RKO (cell line): ENCODE data around the gene PARD6G.
A peak's percentile ranks its signal among the peaks of the same experiment; 100 is the strongest.
"Not testable (repeated sequence)": the region's sequence is repeated elsewhere in the genome, so short reads cannot be mapped to it uniquely, and the experiment has no call there.

Experiments
- DNase-seq: peaks from one replicate; pipeline ENCODE4 v3.0.0-alpha.2; 2016; ENCODE audit warnings: low spot score

The PARD6G gene

DNA sequence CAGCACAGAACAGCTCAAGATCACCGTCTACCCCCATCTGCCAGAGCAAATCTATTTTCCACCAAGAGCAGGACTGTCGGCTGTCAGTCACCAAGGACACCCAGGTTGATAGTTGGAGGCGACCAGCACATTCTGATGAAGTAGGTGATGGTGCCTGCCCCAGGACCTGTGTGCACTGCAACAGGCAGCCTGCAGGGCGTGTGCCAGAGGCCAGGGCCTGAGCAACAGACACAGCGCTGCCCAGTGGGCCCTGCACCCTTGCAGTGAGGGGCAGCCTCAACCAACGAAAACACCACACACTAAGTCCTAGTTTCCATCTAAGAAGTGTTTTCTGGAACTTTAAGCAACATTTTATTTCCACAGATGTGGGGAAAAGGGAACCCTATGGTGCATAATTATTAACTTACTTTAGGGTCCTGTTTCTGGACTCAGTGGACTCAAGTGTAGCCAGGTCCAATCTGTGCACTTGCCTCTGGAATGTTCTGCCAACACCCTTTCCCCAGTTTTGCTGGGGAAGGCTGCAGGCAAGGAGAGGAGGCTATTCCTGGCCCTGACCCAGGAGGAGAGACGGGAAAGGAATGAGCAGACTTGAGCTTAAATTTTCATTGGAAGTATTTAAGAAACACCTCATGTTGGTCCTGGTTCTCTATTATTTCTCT is 76.8 kb downstream of the PARD6G start:
- no peak for DNase-seq

DNA sequence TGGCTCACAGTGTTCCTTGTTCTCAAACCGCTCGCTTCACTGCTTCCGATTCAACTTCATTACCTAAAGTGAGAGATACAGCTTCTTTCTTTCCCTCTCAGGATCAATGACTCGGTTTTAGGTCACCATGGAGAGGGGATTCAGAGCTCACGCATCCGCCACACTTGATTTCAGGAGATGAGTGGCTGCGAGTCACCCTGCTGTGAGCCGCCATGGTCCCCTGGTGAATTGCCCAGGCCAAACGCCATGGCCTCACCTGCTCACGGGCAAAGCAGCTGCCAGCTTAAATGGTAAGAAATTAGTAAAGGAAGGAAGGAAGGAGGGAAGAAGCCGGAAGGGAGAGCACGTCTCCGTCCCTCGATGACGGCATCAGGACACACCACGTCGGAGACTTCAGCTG is 77.7 kb downstream of the PARD6G start:
- DNase-seq: peak; percentile 71

DNA sequence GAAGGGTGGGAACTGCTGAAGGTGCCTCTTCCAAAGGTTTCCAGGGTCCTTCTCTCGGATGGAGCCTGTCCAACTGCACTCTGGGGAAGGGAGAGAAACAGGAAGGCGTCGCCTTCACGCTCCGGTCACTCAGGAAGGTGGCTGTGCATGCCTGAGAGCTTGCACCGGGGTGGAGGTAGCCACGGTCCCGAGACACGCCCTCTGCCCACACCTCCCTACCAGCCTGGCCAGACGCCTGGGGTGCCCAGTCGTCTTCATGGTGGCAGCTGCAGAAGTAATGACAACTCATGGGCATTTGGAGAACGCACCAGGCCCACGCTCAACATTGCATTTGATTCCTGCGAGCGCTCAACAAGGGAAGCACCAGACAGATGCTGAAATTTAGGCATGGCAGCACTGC is 78.3 kb downstream of the PARD6G start:
- DNase-seq: no peak

DNA sequence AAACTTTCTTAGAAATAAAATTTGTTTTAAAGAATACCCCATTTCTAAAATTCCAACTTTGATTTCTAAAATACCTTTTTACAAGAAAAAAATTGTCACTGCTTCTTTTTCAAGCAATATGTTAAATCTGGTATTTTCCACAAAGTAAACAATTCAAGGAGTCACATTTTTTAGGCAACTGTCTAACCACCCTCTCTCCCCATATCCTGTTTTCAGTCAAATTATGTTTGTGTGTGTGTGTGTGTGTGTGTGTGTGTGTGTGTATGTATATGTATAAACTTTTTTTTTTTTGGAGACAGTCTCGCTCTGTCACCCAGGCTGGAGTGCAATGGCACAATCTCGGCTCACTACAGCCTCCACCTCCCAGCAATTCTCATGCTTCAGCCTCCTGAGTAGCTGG is 79.0 kb downstream of the PARD6G start:
- DNase-seq: no peak

DNA sequence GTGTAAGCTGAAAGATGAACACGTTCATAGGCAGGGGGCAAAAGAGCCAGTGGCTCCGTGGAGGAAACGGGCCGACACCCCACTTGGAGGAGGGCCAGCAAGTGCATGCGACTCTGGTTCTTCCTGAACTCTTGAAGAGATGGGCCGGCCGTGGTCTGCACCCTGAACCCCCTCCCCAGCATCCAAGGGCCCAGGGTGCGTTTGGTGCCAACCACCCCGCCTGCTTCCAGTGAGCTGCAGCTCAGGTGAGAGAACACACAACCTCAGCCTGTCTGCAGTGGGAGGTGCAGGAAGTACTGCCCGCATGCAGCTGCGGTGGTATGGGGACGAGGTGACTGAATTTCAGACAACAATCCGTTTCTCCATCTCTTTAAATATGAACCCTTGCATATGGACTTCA is 79.4 kb downstream of the PARD6G start:
- no peak for DNase-seq

DNA sequence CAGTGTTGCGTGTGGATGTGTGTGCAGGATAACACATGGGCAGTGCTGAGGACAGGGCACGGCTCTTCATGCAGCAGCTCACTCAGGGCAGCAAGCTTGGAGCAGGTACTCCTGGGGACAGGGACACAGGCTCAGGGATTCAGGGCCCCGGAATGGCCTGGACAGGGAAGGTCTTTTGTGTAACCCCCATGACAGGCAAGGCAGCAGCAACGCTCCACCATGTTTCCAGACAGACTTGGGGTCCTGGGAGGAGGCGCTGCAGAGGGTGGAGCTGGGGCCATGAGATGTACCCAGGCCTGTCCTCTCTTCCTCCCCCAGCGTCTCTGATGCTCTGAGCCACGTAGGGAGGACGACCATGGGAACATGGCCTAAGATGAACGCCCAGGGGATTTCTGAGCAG is 80.0 kb downstream of the PARD6G start:
- no peak for DNase-seq

DNA sequence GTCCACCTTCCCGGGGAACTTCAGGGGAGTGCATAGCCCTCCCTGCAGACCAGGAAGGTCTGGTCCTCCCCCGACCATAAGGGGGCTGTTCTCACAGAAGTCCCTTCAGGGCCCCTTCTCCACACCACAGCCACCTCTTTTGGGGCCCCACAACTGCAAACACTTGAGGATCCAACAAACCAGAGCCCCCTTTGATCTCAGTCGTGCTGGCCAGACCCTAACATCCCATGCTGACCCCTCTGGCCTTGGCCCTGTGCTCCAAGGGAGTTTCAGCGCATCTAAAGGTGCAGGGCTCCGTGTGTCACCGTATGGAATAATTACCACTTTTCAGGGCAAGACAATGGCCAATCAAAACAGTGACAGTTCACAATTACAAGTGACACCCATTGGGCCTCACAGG is 80.6 kb downstream of the PARD6G start:
- no peak for DNase-seq

DNA sequence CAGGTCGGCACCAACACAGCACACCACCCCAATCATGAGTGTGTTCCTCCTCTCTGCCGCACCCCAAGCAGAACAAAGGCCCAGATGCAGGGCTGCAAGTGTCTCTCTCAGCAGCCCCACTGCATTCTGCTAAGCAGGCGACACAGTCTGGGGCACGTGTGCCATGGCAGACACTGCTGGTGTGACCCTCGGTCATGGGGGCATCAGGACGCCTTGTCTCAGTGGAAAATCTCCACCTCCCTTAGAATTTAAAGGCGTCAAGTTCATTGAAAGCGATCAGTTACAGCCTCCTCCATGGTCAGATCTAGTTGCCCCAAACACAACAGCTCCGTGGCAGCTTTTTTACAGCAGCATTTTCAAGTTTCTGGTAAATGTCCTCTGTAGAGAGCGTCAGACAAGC is 81.1 kb downstream of the PARD6G start:
- no peak for DNase-seq

DNA sequence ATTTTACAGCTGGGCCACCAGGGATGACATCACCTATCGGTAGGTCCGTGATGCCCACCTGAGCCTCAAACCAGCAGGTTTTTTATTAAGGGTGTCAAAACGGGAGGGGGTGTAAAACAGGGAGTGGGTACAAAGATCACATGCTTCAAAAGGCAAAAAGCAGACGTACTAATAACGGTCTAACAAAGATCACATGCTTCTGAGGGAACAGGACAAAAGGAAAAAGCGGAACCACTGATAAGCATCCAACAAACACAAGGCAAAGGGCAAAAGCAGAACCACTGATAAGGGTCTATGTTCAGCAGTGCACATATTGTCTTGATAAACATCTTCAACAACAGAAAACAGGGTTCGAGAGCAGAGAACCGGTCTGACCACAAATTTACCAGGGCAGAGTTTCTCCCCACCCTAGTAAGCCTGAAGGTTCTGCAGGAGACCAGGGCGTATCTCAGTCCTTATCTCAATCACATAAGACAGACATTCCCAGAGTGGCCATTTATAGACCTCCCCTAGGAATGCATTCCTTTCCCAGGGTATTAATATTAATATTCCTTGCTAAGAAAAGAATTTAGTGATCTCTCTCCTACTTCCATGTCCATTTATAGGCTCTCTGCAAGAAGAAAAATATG is 82.5 kb downstream of the PARD6G start:
- not testable (repeated sequence) for DNase-seq

DNA sequence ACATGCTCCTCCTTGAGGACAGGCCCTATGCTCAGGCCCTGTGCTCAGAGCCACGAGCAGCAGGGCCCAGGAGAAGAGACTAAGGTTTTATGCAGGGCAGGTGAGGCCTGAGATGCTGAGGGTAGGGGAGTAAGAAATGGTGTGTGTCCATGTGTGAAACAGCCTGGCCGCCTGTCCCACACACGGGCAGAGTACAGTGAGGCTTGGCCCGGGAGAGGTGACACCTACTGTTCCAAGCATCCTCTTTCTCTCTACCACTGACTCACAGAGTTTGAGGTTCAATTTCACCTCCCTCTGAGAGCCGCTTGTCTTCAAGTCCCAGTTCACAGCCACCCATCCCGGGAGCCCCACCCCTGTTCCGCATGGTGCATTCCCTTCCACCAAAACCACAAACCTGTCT is 84.1 kb downstream of the PARD6G start:
- no peak for DNase-seq

DNA sequence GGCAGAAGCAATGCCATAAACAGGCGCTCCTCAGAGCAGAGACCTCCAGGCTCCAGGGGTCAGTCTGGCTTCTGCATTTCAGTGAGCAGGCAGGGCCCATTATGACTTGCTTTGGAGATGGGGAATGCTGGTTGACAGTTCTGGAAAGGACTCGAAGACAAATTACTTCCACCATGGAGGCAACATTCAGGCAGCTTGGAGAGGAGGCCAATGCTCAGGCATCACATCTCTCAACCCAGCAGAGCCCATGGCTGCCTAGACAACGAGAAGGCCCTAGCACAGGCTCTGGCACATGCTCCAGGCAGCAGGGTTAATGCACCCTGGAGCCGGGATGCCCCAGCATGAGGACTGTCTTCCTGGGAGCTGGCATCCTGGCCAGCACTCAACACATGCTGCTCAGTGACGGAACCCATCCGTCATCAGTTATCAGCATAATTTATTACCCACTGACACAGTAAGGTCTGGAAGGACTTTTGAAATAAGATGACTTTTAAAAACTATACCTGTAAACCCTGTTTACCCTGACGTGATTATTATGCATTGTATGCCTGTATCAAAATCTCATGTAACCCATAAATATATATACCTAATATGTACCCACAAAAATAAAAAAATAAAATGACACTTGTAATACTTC is 85.4 kb downstream of the PARD6G start:
- no peak for DNase-seq

DNA sequence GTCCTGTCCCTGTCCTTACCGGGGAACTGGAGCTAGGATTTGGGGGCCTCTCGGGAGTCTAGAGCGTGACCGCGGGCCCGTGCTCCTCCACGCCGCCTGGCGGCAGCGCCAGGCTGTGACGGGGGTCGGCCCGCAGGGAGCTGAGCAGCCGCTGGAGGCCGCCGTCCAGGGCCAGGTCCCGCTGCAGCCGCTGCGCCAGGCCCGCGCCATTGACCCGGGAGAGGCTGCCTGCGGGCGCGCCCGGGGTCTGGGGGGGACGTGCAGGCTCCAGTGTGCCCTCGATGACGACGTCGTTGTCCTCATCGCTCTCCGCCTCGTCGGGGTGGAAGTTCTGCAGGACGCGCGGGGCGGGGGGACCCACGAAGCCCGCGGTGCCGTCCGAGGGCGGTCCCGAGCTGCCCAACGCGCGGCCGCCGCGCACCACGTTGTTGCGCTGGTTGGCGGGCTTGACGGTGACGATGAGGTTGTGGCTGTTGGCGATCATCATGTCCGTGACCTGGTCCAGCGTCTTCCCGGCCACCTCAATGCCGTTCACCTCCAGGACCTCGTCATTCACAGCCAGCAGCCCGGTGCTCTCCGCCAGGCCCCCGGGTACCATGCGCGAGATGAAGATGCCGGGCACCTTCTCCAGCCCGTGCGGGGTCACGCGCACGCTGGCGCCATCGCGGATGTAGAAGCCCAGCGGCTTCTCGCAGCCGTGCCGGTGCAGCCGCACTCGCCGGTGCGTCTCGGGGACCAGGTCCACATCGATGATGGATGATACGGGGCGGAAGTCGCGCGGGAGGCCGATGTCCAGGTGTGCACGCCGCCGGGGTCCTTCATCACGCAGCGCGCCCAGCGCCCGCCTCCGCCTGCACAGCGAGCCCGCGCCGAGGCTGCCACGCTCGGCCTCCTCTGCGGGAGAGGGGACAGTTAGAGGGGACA is 87.3 kb downstream of the PARD6G start:
- no peak for DNase-seq

DNA sequence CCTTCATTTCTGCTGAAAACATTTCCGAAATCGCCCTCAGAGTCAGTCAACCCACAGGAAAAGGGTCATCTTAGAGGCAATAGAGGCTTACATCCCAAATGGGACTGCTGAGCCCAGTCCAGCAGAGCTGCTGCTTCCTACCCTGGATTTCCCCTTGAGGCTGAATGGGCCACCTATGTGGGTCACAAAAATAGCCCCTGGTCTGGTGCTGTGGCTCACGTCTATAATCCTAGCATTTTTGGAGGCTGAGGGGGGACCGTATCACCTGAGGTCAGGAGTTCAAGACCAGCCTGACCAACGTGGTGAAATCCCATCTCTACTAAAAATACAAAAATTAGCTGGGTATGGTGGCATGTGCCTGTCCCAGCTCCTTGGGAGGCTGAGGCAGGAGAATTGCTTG is 88.9 kb downstream of the PARD6G start:
- DNase-seq: no peak

DNA sequence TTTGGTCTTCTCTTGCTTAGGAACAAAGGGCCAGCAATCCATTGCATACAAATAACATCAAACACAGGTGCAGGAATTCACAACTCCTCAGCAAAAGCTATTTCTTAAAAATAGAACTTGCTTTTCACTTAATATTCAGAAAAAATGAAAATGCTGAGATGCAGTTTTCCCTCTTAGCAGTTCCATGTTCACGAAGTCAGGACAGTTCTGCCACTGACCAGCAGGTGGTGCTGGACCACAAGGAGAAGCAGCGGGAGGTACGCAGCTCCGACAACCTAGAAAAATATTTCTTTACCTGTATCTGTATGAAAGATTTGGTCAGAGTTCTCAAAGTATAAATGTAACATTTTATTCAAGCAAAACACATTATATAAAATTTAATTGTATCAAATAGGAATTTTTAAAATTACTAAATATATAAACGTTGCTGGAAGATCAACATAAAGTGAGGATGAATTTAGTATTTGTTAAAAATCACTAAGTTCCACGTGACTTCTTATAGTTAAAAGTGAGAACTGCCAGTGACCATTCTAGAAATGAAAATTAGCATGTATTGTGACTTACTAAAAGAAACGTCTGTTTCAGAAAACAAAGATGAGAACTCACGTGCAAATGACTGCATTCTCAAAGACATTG is 89.5 kb downstream of the PARD6G start:
- DNase-seq: peak; percentile 62

DNA sequence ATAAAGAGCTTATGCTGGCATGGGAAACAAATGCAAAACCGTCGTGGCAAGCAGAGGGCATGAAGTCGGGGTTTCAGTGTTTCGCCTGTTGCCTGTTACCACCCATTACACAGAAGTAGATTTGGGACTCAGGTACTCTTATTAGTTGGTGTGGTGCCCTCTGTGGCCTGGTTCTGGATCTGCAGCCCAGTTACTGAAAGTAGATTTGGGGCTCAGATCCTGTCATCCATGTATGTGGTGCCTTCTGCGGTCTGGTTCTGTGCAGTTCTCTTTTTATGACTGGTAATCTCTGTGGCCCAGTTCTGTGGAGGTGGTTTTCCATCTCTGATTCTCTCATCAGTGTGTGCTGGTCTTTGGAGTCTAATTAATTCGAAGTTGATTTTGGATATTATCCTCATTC is 93.0 kb downstream of the PARD6G start:
- DNase-seq: peak; percentile 69

DNA sequence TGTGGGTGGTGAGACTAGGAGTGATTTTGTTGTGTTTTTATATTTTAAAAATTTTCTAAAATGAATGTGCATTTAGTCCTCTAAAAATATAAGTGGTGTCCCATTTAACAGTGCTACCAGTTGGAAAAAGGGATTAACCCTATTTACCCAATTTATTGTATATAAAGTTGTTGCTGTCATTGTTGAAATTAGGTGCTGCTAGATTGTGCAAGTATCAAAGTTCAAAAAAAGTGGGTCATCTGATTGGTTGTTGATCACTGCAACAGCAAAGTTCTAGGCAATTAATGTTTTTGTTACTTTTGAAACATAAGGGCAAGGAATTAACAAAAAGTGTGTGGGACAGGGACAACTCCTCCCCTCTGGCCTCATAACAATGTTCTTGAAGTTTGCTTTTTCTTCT is 97.6 kb downstream of the PARD6G start:
- no peak for DNase-seq

DNA sequence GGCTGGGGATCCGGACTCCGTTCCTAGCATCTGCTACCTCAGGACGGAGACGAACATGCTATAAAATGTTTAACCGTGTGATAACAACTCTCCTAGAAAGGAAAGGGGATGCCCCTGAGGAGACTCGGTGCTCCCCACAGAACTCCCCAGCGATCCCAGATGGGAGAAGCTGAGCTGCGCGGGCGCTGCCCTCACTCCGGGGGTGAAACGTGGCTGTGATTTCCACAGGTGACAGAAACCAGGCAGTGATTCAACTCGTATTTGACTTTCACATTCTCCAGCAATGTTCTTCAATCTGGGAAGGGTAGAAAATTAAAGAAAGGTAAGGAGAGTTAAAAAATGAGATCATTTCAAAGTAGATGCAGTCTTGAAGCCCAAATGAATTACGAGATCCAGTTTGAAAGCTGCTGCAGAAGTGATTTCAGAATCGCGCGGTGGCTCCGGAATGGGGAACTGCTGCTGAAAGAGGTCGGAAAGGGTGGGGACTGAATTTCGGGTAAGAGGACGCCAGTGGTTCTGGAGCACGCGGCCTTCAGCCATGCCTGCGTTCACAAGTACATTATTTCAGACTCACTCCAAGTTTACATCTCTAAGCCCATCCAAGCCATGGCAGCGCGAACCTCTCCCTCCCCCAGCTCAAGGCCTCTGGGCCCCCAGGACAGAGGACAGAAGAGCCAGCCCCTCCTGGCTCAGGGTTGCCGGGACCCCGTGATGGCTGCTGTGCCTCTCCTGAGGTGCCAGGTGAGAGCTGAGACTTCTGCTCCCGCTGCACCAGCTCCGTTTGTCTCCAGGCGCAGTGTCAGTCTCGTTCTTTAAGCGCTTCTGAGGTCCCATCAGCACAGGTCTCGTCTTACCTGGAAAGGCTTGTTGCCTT is 98.8 kb downstream of the PARD6G start:
- DNase-seq: peak; percentile 8

DNA sequence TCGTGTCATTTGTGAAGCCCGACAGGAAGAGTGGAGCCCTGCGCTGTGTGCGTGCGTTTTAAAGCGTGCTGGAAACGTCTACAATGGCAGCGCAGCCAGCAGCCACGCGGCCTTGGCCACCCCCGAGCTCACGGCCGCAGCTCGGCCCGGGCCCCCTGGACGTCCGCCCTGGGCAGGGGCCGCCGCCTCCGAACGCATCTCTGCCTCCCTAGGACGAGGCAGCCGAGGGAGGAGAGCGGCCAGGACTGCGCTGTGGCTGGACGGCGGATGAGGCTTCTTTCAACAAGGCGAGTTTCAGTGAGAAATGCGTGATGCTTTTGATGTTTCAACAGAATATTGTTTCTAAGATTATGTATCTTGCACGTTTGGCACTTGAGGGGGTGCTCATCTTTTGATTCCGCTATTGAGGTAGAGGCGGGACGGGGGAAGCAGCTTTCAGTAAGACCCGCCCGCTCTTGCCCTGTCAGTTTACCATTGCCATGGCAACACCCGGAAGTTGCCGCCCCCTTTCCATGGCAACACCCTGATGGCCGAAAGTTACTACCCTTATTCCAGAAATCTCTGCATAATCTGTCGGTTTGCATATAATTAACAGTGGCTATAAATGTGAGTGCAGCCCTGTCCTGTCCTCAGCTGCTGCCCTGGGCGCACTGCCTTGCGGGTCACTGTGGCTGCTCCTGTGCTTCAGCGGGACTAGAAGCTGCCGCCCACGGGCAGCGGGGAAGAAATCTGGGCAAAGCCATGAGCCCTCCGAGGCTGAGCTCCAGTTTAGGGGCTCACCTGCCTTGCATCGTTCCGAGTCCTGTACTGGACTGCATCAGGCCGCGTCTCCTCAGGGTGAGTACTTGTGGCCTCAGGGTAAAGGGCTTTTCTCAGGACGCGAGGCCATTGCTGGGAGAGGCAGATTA is 99.6 kb downstream of the PARD6G start:
- DNase-seq: peak; percentile 89

DNA sequence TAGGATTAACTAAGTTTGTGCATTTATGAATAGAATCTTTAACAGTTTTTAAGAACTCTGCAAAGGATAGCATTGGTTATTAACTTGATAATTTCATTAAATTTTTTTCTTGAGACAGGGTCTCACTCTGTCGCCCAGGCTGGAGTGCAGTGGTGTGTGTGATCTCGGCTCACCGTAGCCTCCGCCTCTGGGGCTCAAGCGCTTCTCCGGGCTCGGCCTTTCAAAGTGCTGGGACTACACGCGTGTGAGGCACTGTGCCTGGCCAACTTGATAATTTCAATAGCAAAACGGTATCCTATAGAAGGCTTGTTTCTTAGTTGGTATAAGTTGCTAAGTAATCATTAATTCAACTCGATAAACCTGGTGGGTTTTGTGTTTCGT is 100.3 kb downstream of the PARD6G start:
- peak; percentile 24 for DNase-seq

DNA sequence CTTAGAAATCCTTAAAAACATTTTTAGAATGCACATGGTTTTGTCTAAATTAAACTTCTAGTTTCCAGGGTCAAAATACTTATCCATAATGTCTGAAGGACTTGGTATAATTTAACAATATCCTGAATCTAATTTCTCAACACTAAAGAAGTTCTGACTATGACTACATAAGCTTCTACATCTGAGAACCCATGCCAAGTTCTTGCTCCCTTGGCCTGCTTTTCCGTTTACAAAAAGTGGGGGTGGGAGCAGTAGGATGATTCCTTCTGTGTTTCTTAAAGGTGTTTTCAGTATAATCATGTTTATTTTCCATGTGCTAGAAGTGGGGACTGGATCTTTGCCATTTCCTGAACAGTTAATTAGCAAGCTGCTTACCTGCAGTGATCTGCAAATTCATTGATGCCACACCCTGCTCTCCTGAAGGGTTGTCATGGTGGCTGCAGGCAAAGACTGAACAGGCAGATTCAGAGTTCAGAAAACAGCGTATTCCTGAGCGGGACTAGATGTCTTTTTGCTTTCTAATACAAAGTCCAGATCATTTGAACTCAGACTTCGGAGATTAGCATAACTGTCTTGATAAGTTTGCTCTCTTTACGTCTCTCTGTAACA is 102.0 kb downstream of the PARD6G start:
- DNase-seq: no peak
